WI38 (cell line): Measurements from ENCODE around the gene ADGRL4.
"Not testable (repeated sequence)": the region's sequence is repeated elsewhere in the genome, so short reads cannot be mapped to it uniquely, and the experiment has no call there.

Experiments
- H3K4me3 ChIP-seq: 2 replicates; pipeline ENCODE4 v1.5.1; 2011; ENCODE audit warnings: low read depth, mild to moderate bottlenecking, control low read depth, low read length
- TF ChIP-seq, protein P1 (sequence below): IDR thresholded peaks from 2 replicates; pipeline ENCODE4 v1.5.1; 2012; ENCODE audit warnings: low read depth, mild to moderate bottlenecking, control low read depth, low read length

Gene ADGRL4

DNA sequence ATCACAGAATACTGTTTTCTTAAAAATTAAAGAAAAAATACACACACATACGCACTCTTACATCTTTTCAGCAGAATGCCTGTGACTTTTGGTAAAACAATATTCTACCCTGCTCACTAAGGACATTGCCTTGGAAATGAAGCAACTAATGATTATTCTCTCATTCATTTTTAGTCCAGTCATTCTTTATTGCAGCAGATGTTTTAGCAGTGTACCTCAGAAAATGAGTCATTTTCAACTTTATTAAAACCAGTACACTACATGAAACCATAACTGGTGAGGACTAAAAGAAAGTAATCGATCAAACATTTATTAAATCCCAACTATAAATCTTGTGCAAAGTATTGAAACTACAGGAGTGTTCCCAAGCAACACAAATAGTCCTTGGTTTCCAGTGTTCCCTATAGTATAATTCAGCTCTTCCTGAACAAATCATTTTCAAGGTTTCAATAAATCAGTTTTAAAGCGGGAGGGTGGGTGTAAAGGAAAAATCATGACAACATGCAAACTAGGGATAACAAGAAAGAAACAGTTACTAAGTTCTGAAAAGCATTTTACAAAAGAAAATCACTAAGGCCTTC is 114.2 kb downstream of the ADGRL4 start:
- TF ChIP-seq, protein P1, sequence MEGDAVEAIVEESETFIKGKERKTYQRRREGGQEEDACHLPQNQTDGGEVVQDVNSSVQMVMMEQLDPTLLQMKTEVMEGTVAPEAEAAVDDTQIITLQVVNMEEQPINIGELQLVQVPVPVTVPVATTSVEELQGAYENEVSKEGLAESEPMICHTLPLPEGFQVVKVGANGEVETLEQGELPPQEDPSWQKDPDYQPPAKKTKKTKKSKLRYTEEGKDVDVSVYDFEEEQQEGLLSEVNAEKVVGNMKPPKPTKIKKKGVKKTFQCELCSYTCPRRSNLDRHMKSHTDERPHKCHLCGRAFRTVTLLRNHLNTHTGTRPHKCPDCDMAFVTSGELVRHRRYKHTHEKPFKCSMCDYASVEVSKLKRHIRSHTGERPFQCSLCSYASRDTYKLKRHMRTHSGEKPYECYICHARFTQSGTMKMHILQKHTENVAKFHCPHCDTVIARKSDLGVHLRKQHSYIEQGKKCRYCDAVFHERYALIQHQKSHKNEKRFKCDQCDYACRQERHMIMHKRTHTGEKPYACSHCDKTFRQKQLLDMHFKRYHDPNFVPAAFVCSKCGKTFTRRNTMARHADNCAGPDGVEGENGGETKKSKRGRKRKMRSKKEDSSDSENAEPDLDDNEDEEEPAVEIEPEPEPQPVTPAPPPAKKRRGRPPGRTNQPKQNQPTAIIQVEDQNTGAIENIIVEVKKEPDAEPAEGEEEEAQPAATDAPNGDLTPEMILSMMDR, result no peak
- H3K4me3 ChIP-seq, result no peak overlapping the region

DNA sequence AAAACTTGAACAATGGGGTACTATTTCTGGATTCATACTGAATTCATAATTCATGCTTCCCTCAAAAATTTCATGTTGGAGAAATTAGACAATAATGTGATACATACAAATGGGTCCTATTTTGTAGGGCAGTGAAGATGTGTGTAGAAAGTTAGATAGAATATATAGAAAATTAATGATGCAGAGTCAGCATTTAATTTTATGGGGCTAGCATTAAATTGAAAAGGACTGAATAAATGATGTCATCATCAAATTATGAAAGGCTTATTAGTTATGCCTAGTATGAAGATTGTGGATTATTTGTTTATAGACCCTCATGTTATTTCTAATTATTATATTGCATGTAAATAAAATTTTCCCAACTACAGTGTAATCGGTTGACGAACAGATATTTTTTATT is 119.1 kb downstream of the ADGRL4 start:
- TF ChIP-seq, protein P1, result no peak

DNA sequence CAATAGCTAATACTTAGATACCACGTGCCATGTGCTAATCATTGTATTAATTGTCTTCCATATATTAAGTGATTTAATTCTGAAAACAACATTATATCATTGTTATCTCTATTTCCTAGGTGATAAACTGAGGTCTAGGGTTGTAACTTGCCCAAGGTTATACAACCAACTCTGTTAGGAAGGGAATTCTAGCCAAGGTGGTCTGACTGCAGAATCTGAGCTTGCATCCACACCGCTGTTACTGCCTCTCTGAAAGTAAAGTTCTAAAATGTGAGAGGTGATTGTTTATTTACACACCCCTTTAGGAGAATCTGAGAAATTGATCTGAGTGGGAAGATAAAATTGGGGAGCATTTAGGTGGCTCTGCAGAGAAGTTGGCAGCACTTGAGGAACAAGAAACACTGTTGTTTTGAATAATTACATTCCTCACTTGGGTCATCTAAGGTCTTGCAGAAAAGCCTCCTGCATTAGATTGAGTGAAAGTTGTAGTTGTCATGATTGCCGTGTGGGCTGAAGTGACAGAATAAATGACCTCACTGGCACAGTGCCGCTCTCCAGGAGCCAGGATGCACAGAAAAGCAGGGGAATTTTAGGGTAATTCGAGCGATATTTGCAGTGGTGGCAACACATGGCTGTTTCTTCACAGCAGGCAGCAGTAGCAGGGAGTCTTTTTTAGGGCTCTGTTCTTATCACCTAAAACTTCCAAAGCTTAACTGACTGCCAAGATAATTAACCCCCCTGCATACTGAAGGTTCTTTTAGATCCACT is 121.7 kb downstream of the ADGRL4 start:
- TF ChIP-seq, protein P1, result no peak
- no peak overlapping the region for H3K4me3 ChIP-seq

More for the DNA sequence above, 119.1 kb downstream of the ADGRL4 start:
- no peak overlapping the region for H3K4me3 ChIP-seq

DNA sequence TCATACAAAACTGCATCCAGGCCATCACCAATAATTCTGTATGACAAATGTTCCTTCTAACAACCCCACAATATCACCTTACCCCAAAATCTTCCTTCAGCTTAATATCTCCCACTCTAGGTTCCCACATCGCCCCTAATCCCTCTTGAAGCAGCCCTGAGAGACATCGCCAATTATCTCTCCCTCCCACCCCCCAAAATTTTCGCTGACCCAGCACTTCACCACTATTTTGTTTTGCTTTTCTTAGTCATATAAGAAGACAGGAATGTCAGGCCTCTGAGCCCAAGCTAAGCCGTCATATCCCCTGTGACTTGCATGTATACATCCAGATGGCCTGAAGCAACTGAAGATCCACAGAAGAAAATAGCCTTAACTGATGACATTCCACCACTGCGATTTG is 126.3 kb downstream of the ADGRL4 start:
- H3K4me3 ChIP-seq, result no peak overlapping the region
- TF ChIP-seq, protein P1, result no peak

DNA sequence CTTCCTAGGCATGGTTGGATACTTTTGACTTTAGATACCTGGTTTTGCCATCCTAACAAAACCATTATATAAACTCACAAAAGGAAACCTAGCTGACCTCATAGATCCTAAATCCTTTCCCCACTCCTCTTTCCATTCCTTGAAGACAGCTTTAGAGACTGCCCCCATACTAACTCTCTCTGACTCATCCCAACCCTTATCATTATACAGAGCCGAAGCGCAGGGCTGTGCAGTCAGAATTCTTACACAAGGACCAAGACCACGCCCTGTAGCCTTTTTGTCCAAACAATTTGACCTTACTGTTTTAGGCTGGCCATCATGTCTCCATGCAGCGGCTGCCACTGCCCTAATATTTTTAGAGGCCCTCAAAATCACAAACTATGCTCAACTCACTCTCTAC is 130.5 kb downstream of the ADGRL4 start:
- not testable (repeated sequence) for H3K4me3 ChIP-seq

DNA sequence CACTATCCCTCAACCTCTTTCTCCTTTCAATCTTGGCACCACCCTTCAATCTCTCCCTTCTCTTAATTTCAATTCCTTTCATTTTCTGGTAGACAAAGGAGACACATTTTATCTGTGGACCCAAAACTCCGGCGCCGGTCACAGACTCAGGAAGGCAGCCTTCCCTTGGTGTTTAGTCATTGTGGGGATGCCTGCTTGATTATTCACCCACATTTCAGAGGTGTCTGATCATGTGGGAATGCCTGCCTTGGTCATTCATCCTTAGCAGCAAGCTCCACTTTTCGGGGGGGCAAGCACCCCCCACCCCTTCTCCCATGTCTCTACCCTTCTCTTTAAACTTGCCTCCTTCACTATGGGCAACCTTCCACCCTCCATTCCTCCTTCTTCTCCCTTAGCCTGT is 133.7 kb downstream of the ADGRL4 start:
- H3K4me3 ChIP-seq, result not testable (repeated sequence)

DNA sequence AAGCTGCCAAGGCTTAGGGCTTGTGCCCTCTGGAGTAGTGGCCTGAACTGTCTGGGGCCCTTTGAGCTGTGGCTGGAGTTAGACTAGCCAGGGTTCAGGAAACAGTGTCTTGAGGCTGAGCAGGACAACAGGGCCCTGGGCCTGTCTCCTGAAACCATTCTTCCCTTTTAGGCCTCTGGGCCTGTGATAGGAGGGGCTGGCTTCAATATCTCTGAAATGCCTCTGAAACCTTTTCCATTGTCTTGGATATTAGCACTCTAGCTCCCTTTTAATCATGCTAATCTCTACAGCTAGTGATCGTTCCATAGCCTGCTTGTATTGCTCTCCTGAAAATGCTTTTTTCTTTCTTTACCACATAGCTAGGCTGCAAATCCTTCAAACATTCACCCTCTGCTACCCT is 135.3 kb downstream of the ADGRL4 start:
- TF ChIP-seq, protein P1, result no peak
- no peak overlapping the region for H3K4me3 ChIP-seq

DNA sequence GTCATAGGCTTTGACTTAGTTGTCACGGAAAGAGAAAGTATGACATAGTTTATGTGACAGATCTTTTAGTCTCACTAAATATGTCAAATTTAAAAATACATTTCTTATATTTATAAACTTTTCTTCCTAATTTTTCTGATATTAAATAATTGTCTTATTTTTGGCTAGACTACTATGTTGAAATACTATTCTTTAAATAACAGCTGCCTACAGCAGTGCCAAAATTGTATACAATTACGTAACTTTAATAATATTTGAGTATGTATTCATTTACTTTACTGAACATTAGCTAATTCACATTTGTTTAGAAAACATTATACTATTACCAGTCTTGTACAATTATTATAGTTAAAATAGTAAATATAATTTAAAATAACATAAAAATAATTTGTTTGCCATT is 137.4 kb downstream of the ADGRL4 start:
- TF ChIP-seq, protein P1, result no peak
- H3K4me3 ChIP-seq, result no peak overlapping the region
